Ishikawa (cell line): ENCODE results near the gene BRK1.

ENCODE experiments used
- CEBPB ChIP-seq: IDR thresholded peaks from 2 replicates; pipeline ENCODE4 v1.6.1; 2012
- CREB1 ChIP-seq: IDR thresholded peaks from 2 replicates; pipeline ENCODE4 v1.6.1; 2012; ENCODE audit warnings: low read depth
- EGR1 ChIP-seq: IDR thresholded peaks from 2 replicates; pipeline ENCODE4 v1.6.1; 2012
- EP300 ChIP-seq: IDR thresholded peaks from 2 replicates; pipeline ENCODE4 v1.6.1; 2012; ENCODE audit warnings: borderline replicate concordance
- FOXM1 ChIP-seq: IDR thresholded peaks from 2 replicates; pipeline ENCODE4 v1.6.1; 2012; ENCODE audit warnings: low read depth, borderline replicate concordance
- MAX ChIP-seq: IDR thresholded peaks from 2 replicates; pipeline ENCODE4 v1.6.1; 2012
- NFIC ChIP-seq: IDR thresholded peaks from 2 replicates; pipeline ENCODE4 v1.6.1; 2012
- RAD21 ChIP-seq: IDR thresholded peaks from 2 replicates; pipeline ENCODE4 v1.6.1; 2012; ENCODE audit warnings: low read depth
- REST ChIP-seq: IDR thresholded peaks from 2 replicates; pipeline ENCODE4 v1.6.1; 2012; ENCODE audit warnings: low read depth, mild to moderate bottlenecking
- TAF1 ChIP-seq: IDR thresholded peaks from 2 replicates; pipeline ENCODE4 v1.6.1; 2012; ENCODE audit warnings: low read depth, mild to moderate bottlenecking
- TCF12 ChIP-seq: IDR thresholded peaks from 2 replicates; pipeline ENCODE4 v1.6.1; 2012; ENCODE audit warnings: low read depth
- TEAD4 ChIP-seq: IDR thresholded peaks from 2 replicates; pipeline ENCODE4 v1.6.1; 2012
- USF1 ChIP-seq: IDR thresholded peaks from 2 replicates; pipeline ENCODE4 v1.6.1; 2012
- YY1 ChIP-seq: IDR thresholded peaks from 2 replicates; pipeline ENCODE4 v1.6.1; 2012; ENCODE audit warnings: low read depth
- ZBTB7A ChIP-seq: IDR thresholded peaks from 2 replicates; pipeline ENCODE4 v1.6.1; 2012; ENCODE audit warnings: low read depth

Gene BRK1

GRCh38 chr3:10155658-10156057, 40.2 kb downstream of the BRK1 start:
- TF ChIP-seq TAF1, result no peak
- no peak for TF ChIP-seq FOXM1
- no peak for TF ChIP-seq REST

- no peak for TF ChIP-seq TAF1
- no peak for TF ChIP-seq MAX
- no peak for TF ChIP-seq USF1
- TF ChIP-seq TEAD4, result no peak
- no peak for TF ChIP-seq CREB1
- no peak for TF ChIP-seq ZBTB7A
- no peak for TF ChIP-seq FOXM1
- no peak for TF ChIP-seq EP300
- no peak for TF ChIP-seq CEBPB
- no peak for TF ChIP-seq YY1
- no peak for TF ChIP-seq RAD21
- TF ChIP-seq TCF12, result no peak
- no peak for TF ChIP-seq NFIC
These were observed 41.6 kb downstream of the BRK1 start for GRCh38 chr3:10157031-10157430.

- TF ChIP-seq CREB1 (no peak), NFIC (no peak), MAX (no peak), REST (no peak), USF1 (no peak), TCF12 (no peak), RAD21 (no peak), TAF1 (no peak), EP300 (no peak), TEAD4 (no peak), YY1 (no peak), CEBPB (no peak), FOXM1 (no peak), EGR1 (no peak), ZBTB7A (no peak)
These were observed 44.9 kb downstream of the BRK1 start for GRCh38 chr3:10160346-10160745.

GRCh38 chr3:10160925-10161324, 45.5 kb downstream of the BRK1 start:
- TF ChIP-seq USF1 (no peak), YY1 (no peak), EGR1 (no peak), MAX (no peak), CEBPB (no peak), FOXM1 (no peak), TCF12 (no peak), TAF1 (no peak), NFIC (no peak), ZBTB7A (no peak)

- no peak for TF ChIP-seq RAD21
These were observed 46.7 kb downstream of the BRK1 start for GRCh38 chr3:10162185-10162584.

- TF ChIP-seq ZBTB7A (no peak), TCF12 (no peak), EGR1 (no peak), RAD21 (no peak), MAX (no peak), USF1 (no peak), EP300 (no peak), CEBPB (no peak), NFIC (no peak), TEAD4 (no peak), CREB1 (no peak), REST (no peak), FOXM1 (no peak), YY1 (no peak), TAF1 (no peak)
These were observed 49.3 kb downstream of the BRK1 start, which contains the start of gene IRAK2 for GRCh38 chr3:10164546-10165393. Gene IRAK2 (plus strand): TSS chr3:10164919. CDS start chr3:10164955, 36 bp downstream.
